ENCODE measurements around the gene PGA4.
"Not testable (repeated sequence)": the region's sequence is repeated elsewhere in the genome, so short reads cannot be mapped to it uniquely, and the experiment has no call there.

The PGA4 gene

DNA sequence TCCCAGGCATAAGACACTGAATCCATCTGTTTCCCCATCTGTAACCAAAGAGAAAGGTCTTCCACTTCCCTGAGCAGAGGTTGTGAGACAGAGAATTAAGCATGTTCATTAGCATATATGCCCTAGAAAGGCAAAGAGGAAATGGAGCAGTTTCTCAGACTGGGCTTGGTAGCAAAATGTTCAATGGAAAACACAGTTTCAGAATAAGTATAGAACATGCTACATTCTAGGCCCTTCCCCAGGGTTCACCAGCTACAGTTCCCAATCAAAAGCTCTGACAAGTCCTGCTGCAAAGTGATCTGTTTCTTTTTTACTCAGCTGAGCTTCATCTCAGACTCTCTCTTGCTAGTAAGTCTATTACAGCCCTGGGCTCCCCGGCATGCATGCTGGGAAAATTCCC, 30.2 kb downstream of the PGA4 start:
- DNase-seq: not testable (repeated sequence)

- DNase-seq: peak; percentile 62
Measured at GRCh38 chr11:61254403-61255025, 32.4 kb downstream of the PGA4 start.

GRCh38 chr11:61256710-61257482, 34.7 kb downstream of the PGA4 start:
- peak; percentile 83 for DNase-seq

DNA sequence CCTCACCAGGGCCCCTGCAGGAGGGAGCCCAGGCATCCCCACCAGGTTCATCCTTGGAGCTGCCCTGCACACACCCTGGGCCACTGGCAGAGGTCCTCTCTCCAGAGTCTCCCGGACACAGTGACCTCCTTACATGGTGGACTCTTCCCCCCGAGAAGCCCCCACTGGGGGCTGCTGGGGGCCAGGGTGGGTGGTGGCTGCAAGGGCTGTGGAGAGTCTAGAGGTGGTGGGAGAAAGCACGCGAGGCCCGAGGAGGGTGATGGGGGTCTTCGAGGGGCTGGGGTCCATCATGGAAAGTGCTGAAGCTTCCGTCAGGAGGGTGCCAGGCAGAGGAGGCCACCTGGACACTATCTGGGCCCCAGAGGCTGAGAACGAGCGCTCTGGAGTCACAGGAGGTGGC, 36.4 kb downstream of the PGA4 start:
- DNase-seq: no peak

GRCh38 chr11:61259363-61259762, 37.2 kb downstream of the PGA4 start:
- DNase-seq: no peak

DNA sequence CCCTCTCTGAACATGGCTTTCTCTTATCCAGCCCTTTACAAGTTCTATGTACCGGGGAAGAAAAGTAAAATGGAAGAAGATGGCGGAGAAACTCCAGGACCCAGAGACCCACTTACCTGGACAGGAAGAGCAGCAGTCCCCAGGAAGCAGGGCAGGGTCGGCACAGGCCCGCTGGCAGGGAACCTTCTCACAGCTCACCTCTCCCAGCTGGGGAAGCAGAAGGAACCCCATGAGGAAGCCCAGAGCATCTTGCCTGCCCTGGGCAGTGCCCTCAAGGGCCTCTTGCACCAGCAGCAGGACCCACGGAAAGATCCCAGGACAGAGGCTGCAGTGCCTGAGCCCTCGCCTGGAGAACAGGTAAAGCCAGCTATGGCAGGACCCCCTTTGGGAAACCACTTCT, 42.2 kb downstream of the PGA4 start:
- no peak for DNase-seq

- no peak for DNase-seq
Measured at GRCh38 chr11:61264795-61265194, 42.6 kb downstream of the PGA4 start.

- no peak for DNase-seq
Measured at GRCh38 chr11:61265357-61265756, 43.2 kb downstream of the PGA4 start.

- no peak for DNase-seq
Measured at GRCh38 chr11:61266602-61267001, 44.5 kb downstream of the PGA4 start.

DNA sequence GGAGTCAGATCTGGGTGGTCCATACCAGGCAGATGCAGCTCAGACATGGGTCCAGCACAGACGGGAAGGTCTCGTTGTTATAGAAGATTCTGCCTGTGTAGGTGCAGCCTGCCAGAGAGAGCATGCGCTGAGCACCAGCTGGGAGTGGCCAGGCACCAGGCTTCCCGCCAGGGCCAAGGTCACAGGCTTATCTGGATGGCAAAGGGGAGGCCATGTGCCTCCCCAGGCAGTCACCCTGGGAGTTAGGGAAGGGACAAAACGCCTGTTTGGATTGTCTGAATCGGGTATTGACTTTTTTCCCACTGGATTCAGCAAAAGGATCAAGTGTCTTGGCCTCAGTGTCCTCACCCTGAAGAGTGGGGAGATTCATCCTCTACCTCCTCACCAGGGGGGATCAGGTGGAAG, 45.3 kb downstream of the PGA4 start:
- no peak for DNase-seq

DNA sequence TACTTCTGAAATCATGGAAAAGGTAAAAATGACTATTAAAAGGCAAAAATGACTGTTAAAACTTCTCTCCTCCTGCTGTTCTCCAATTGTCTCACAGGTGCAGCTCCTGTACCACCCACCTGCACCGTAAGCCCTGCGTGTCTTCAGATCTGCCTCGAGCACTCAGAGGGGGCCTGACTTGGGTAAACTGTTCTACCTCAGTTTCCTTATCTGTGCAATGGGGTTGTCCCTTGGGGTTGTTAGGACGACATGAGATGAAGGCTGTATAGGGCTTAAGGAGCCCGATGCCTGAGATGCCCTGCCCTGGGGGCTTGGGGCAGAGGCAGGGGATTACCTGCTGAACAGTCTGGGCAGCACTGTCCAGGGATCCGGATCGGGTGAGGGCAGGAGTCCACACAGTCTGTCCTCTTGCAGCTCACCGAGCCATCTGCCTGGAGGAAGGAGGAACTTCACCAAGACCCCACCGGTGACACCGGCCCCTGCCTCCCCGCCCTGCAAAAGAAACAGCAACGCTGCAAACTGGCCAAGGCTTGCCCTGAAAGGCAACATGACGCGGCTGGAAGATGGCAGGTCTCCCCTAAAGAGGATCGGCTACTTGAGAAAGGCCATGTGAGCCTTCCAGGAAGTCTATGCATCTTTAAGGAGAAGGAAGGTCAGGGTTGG, 46.6 kb downstream of the PGA4 start:
- DNase-seq: no peak

- DNase-seq: peak; percentile 67
Measured at GRCh38 chr11:61270354-61271076, 48.4 kb downstream of the PGA4 start.

- DNase-seq: no peak
Measured at GRCh38 chr11:61272731-61273130, 50.6 kb downstream of the PGA4 start.

- no peak for DNase-seq
Measured at GRCh38 chr11:61273178-61274078, 51.3 kb downstream of the PGA4 start.

DNA sequence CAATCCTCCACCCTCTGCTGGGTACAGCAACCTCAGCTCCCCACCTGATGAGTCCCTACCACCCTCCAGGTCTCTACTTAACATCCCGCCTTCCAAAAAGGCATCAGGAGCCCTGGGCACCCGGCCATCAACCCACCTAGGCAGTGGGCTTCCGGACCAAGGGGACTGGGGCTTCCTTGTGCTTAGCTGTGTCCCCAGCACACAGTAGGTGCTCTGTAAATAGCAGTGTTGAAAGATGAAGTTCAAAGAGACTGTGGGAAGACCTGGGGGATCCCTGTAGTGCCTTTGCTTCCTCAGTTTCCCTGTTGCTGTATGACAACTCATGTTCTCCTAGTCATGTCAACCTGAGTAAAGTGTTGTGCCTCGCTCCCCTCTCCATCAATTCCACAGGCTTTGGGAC, 51.9 kb downstream of the PGA4 start:
- no peak for DNase-seq

GRCh38 chr11:61275191-61275590, 53.0 kb downstream of the PGA4 start:
- no peak for DNase-seq

DNA sequence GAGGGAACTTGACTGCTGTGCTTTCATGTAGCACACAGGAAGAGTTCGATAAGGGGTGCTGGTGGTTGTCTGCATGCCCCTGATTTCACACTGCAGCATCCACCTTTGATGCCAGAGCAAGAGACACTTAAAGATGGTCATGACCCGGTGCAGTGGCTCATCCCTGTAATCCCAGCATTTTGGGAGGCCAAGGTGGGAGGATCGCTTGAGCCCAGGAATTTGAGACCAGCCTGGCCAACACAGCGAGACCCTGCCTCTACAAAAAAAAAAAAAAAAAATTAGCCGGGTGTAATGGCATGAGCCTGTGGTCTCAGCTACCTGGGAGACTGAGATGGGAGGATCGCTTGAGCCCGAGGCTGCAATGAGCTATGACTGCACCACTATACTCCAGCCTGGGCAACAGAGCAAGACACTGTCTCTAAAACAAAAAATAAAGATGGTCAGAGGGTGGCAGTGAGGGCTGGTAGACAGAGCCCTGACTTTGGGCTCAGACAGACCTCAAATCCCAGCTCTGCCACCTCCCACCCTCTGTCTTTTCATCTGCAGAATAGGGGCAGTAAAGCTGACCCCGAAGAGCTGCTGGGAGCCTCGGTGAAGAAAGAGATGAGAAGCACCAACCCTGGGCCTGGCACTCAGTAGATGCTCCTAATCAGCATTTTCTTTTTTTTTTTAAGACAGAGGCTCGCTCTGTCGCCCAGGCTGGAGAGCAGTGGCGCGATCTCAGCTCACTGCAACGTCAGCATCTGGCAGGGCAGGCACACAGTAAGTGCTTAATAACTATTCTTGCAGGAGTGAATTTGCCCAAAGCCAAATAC, 55.2 kb downstream of the PGA4 start:
- DNase-seq: no peak

DNA sequence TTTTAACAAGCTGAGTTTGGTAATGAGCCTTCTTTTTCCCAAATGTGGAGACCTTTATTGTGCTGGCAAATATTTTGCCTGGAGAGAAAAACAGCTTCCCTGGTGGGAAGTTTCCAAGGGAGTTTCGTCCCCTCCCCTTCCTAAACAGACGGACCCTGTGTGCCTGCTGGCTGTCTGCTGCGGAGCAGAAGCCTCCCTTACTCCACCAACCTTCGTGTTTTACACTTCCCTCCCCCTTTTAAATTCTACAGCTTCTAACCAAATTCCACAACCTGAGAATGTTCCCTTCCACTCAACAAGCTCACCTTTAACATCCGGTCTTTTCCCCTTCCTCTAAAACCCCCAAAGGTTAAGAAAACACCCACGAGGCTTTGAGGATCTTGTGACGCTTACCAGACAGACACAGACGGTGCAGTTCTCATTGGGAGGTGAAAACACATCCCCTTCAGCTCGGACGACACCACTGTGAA, 55.9 kb downstream of the PGA4 start:
- no peak for DNase-seq

DNA sequence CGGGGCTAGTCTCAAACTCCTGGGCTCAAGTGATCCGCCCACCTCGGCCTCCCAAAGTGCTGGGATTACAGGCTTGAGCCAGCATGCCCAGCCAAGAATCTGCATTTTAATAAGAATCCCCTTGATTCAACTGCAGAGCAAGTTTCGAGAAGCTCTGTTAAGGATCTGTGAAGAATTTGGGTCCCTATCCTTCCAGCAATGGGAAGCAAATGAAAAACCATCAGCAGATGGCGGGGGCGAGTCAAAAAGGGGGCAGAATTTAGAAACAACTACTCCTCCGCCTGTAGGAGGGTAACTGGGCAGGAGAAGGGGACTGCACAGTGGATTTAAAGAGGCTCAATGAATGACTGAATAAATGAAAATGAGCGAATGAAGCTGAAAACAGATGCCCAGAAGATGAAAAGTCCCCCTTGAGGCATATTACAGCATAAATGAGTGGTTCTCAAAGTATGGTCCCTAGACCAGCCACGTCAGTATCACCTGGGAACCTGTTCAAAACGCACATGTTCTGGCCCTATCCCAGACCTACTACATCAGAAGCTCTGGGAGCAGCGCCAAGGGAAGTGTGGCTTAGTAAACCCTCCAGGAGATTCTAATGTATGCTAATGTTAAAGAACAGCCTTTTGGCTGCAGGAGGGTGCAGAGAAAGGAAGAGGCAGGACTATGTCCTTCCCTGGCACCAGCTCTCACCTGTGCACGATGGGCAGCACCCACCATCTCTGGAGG, 58.0 kb downstream of the PGA4 start:
- no peak for DNase-seq

- DNase-seq: no peak
Measured at GRCh38 chr11:61280883-61281580, 58.9 kb downstream of the PGA4 start.
